ENCODE results near the gene CST6. TPM values are rescaled to one million over a fixed set of nuclear protein-coding genes. Genes with fewer than 3 reads are reported as not detected.

CST6 gene
- total and polyA plus RNA-seq, 2 of the 13 experiments (the other 11 are each of a cell fraction or from before 2014, with no cell fraction given), result not detected

DNA sequence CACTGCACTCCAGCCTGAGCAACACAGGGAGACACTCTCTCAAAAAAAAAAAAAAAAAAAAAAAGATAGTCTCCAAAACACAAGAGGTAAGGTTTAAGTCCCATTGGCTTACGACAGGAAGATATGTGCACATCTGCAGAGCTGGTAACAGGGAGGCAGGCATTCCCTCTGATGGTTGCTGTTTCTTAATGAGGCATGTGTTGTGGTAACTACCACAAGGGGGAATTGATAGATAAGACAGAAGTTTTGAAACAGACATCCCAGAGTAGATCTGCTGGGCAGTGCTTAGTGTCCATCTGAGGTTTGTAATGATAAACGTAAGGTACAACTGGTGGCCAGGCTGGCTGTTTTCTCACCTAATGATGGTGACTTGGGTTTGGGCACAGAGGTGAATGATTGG lies 14.5 kb upstream of the CST6 start:
- Histone ChIP-seq H2AFZ (ENCODE audit: low read length) (no peak overlapping the region), H3K27ac (ENCODE audit: extremely low read length, insufficient read depth, low read length) (no peak overlapping the region), H3K4me3 (replicated peaks in 1 of 3; ENCODE audit: insufficient read depth in 1 of 3, low read depth in 2 of 3, low read length in 3 of 3) (no peak overlapping the region), H3K4me2 (ENCODE audit: low read depth, low read length) (no peak overlapping the region), H3K79me2 (ENCODE audit: insufficient read depth, low read length) (peaks cover 22% of the 10 kb centered on the region), H3K4me1 (ENCODE audit: insufficient read depth, low read length) (peaks cover 14% of the 10 kb centered on the region), H3K9me3 (ENCODE audit: low read length) (no peaks in the 10 kb centered on the region), H3K27me3 (ENCODE audit: control insufficient read depth in 1 of 2, insufficient read depth in 2 of 2, low read length in 2 of 2) (no peaks in the 10 kb centered on the region; a peak in 1 of 5 replicates), H3K36me3 (replicated peaks in 1 of 2; ENCODE audit: control insufficient read depth in 1 of 2, insufficient read depth in 2 of 2, low read length in 2 of 2) (peaks cover 14 to 32% of the 10 kb centered on the region in 2 experiments), H3K9ac (ENCODE audit: insufficient read depth, low read depth, low read length) (no peak overlapping the region), H4K20me1 (ENCODE audit: insufficient read depth, low read length) (no peaks in the 10 kb centered on the region)
- intact Hi-C loops (cut with micrococcal nuclease; ENCODE audit: unreplicated experiment) (no loop called here), in situ Hi-C loops (cut with HindIII; ENCODE audit: extremely low pct_ligation_motif_present, low pct_unique_long_range_greater_than_20kb) (no loop called here)
- WGBS (ENCODE audit: low lambda C conversion rate), result 95% methylated on average over 2 of the region's 2 CpGs
- no TSS peak for BruUV-seq (replicated peaks)
- no peak for ATAC-seq
- ChIA-PET CTCF (ENCODE audit: low intra/inter-chr PET ratio, low total read pairs) (interaction anchor here (1.6 kb wide), 1 partner anchor 25 kb away, joined by 4 read pairs; no protein-coding TSS in a partner anchor), POLR2A (no interaction called here)
- no peak for DNase-seq (ENCODE audit: low spot score)
- no peak for TF ChIP-seq RELA (CRISPR knock-in tag; IDR thresholded peaks at IDR 0.05)
- TF ChIP-seq CENPT (CRISPR knock-in tag; IDR thresholded peaks at IDR 0.05; ENCODE audit: low read depth), result no peak
- no peak for TF ChIP-seq ZNF331 (CRISPR knock-in tag; IDR thresholded peaks at IDR 0.05)
- no peak for TF ChIP-seq KAT8 (CRISPR knock-in tag; IDR thresholded peaks at IDR 0.05)
- TF ChIP-seq ZNF235 (CRISPR knock-in tag; IDR thresholded peaks at IDR 0.05; ENCODE audit: borderline replicate concordance), result no peak
- no peak for TF ChIP-seq SATB2 (CRISPR knock-in tag; IDR thresholded peaks at IDR 0.05)
- TF ChIP-seq, protein P1, sequence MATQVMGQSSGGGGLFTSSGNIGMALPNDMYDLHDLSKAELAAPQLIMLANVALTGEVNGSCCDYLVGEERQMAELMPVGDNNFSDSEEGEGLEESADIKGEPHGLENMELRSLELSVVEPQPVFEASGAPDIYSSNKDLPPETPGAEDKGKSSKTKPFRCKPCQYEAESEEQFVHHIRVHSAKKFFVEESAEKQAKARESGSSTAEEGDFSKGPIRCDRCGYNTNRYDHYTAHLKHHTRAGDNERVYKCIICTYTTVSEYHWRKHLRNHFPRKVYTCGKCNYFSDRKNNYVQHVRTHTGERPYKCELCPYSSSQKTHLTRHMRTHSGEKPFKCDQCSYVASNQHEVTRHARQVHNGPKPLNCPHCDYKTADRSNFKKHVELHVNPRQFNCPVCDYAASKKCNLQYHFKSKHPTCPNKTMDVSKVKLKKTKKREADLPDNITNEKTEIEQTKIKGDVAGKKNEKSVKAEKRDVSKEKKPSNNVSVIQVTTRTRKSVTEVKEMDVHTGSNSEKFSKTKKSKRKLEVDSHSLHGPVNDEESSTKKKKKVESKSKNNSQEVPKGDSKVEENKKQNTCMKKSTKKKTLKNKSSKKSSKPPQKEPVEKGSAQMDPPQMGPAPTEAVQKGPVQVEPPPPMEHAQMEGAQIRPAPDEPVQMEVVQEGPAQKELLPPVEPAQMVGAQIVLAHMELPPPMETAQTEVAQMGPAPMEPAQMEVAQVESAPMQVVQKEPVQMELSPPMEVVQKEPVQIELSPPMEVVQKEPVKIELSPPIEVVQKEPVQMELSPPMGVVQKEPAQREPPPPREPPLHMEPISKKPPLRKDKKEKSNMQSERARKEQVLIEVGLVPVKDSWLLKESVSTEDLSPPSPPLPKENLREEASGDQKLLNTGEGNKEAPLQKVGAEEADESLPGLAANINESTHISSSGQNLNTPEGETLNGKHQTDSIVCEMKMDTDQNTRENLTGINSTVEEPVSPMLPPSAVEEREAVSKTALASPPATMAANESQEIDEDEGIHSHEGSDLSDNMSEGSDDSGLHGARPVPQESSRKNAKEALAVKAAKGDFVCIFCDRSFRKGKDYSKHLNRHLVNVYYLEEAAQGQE (IDR thresholded peaks at IDR 0.05; ENCODE audit: borderline replicate concordance in 1 of 2, low read depth in 1 of 2, low read length in 2 of 2), result no peak
- TF ChIP-seq, protein P2, sequence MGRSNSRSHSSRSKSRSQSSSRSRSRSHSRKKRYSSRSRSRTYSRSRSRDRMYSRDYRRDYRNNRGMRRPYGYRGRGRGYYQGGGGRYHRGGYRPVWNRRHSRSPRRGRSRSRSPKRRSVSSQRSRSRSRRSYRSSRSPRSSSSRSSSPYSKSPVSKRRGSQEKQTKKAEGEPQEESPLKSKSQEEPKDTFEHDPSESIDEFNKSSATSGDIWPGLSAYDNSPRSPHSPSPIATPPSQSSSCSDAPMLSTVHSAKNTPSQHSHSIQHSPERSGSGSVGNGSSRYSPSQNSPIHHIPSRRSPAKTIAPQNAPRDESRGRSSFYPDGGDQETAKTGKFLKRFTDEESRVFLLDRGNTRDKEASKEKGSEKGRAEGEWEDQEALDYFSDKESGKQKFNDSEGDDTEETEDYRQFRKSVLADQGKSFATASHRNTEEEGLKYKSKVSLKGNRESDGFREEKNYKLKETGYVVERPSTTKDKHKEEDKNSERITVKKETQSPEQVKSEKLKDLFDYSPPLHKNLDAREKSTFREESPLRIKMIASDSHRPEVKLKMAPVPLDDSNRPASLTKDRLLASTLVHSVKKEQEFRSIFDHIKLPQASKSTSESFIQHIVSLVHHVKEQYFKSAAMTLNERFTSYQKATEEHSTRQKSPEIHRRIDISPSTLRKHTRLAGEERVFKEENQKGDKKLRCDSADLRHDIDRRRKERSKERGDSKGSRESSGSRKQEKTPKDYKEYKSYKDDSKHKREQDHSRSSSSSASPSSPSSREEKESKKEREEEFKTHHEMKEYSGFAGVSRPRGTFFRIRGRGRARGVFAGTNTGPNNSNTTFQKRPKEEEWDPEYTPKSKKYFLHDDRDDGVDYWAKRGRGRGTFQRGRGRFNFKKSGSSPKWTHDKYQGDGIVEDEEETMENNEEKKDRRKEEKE (IDR thresholded peaks at IDR 0.05), result no peak
- FAIRE-seq, result no peak

Data from HepG2 (cell line).